Pons (tissue), 1 donor: ENCODE data around the gene ANKRD34B.
"Not testable (repeated sequence)": the region's sequence is repeated elsewhere in the genome, so short reads cannot be mapped to it uniquely, and the experiment has no call there.

Experiments used
- DNase-seq: peaks from one replicate; pipeline ENCODE4 v3.0.0-alpha.2; 2016; ENCODE audit warnings: low spot score

The ANKRD34B gene

GRCh38 chr5:80569961-80570786, at the start of gene ANKRD34B:
Gene ANKRD34B, minus strand, starts transcription at chr5:80570280. Its CDS starts 10,261 bp downstream, at chr5:80560019.
- DNase-seq = no peak

GRCh38 chr5:80619086-80619485, 49.0 kb upstream of the ANKRD34B start:
- DNase-seq = no peak

GRCh38 chr5:80618438-80618837, 48.4 kb upstream of the ANKRD34B start:
- no peak for DNase-seq

GRCh38 chr5:80615266-80615914, 45.3 kb upstream of the ANKRD34B start:
- peak; percentile 6 for DNase-seq

- DNase-seq = no peak
Observed at GRCh38 chr5:80609692-80610091, 39.6 kb upstream of the ANKRD34B start.

GRCh38 chr5:80608731-80609130, 38.7 kb upstream of the ANKRD34B start:
- DNase-seq = no peak

GRCh38 chr5:80607832-80608231, 37.8 kb upstream of the ANKRD34B start:
- DNase-seq = no peak

GRCh38 chr5:80607343-80607742, 37.3 kb upstream of the ANKRD34B start:
- no peak for DNase-seq

GRCh38 chr5:80600943-80601693, 31.0 kb upstream of the ANKRD34B start:
- no peak for DNase-seq

- no peak for DNase-seq
Observed at GRCh38 chr5:80597500-80597899, 27.4 kb upstream of the ANKRD34B start.

GRCh38 chr5:80594810-80595209, 24.7 kb upstream of the ANKRD34B start:
- DNase-seq = peak; percentile 3

- no peak for DNase-seq
Observed at GRCh38 chr5:80592761-80593160, 22.7 kb upstream of the ANKRD34B start.

GRCh38 chr5:80592105-80592504, 22.0 kb upstream of the ANKRD34B start:
- DNase-seq = no peak

- no peak for DNase-seq
Observed at GRCh38 chr5:80591352-80591751, 21.3 kb upstream of the ANKRD34B start.

GRCh38 chr5:80590766-80591165, 20.7 kb upstream of the ANKRD34B start:
- DNase-seq = no peak

GRCh38 chr5:80588858-80589540, 18.9 kb upstream of the ANKRD34B start:
- DNase-seq = no peak

GRCh38 chr5:80584770-80585169, 14.7 kb upstream of the ANKRD34B start:
- DNase-seq = no peak

GRCh38 chr5:80580291-80580690, 10.2 kb upstream of the ANKRD34B start:
- DNase-seq = not testable (repeated sequence)

- no peak for DNase-seq
Observed at GRCh38 chr5:80579050-80579449, 9.0 kb upstream of the ANKRD34B start.

- no peak for DNase-seq
Observed at GRCh38 chr5:80577707-80578106, 7.6 kb upstream of the ANKRD34B start.

GRCh38 chr5:80576383-80576782, 6.3 kb upstream of the ANKRD34B start:
- no peak for DNase-seq

GRCh38 chr5:80573062-80573461, 3.0 kb upstream of the ANKRD34B start:
- no peak for DNase-seq
